ENCODE results near the gene CROCC2.

Gene CROCC2

DNA sequence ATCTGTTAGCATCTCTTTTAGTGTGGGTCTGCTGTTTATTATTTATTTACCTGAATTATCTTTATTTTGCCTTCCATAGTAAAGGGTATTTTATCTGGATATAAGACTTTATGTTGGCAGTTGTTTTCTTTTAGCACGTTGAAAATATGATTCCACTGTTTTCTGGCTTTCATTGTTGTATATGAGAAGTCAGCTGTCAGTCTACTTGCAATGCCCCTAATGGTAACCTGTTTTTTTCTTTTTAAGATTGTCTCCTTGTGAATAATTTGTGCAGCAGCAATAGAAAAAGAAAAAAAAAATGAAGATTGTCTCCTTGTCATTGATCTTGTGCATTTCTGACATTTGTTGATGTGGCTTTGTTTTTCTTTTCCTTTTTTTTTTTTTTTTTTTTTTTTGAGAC, 119.5 kb downstream of the CROCC2 start:
- no peak for DNase-seq

GRCh38 chr2:241029599-241030332, 123.6 kb downstream of the CROCC2 start:
- DNase-seq = no peak

DNA sequence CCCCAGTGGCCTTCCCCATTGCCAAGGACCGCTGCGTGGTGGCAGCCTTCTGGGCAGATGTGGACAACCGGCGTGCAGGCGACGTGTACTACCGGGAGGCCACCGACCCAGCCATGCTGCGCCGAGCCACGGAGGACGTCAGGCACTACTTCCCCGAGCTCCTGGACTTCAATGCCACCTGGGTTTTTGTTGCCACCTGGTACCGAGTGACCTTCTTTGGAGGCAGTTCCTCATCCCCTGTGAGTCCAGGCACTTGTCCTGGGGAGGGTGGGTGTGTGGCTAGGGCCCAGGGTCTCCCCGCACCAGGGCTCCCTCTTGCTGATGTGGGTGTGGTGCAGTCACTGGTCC, 124.2 kb downstream of the CROCC2 start:
- no peak for DNase-seq

DNA sequence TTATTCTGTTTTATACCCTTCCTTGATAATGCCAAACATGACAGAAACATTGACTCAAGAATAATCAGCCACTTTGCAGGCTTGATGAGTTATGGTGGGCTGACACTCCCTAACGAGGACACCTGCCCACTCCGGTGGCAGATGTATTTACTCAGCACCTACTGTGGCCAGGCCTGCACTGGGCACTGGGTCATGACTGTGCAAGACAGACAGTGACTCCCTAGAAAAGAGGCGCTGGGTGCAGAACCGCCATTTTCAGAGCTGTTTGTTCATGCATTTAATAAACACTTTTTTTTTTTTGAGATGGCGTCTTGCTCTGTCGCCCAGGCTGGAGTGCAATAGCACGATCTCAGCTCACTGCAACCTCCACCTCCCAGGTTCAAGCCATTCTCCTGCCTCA, 124.7 kb downstream of the CROCC2 start:
- DNase-seq = no peak

DNA sequence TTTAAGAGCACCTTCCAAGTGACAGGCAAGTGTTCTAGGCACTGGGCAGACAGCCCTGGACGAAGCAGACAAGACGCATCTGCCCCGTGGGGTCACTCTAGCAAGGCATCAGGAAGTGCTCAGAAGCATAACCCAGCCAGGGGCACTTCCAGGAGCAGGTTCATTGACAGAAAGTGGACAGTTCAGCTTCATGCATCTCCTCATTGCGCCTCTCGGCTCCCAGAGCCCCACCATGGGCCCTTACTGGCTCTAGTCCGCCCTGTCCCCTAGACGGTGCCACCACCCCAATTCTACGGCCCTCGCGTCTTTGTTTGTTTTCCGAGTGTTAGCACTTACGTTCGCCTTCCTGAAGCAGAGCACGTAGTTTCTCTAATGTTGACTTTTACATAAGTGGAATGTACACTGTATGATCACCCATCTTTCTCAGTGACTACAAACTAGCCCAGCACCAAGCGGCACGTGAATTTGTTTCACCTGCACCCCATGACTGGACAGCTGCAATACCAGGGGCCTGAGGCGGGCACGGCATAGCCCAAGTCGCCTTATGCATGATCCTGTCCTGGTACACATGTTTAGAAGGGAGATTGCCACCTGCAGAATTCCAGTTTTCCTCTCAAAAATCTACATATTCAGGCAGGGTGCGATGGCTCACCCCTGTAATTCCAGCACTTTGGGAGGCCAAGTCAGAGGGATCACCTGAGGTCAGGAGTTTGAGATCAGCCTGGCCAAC, 125.5 kb downstream of the CROCC2 start:
- no peak for DNase-seq

DNA sequence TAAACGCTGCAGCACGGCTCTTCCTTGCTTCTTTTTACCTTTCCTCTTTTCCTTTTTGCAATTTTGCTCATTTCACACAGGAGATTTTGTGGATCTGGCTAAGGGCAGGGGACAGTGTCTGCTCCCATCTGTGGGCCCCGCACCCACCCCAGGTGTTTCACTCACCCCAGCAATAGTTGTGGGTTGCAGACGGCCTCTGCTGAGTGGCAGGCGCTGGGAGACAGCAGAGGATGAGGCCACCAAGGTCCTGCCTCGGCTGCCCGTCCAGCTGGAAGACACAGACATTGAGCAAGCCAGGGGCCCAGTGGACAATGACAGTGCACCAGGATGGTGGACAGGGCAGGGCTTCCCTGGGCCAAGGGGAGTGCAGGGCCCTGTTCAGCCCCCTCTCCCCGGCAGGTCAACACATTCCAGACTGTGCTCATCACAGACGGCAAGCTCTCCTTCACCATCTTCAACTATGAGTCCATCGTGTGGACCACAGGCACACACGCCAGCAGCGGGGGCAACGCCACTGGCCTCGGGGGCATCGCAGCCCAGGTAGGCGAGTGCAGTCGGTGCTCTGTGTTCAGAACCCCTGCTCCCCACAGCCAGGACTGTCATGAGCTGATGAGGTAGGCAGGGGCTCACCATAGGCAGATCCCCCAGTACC, 127.3 kb downstream of the CROCC2 start:
- DNase-seq = no peak

DNA sequence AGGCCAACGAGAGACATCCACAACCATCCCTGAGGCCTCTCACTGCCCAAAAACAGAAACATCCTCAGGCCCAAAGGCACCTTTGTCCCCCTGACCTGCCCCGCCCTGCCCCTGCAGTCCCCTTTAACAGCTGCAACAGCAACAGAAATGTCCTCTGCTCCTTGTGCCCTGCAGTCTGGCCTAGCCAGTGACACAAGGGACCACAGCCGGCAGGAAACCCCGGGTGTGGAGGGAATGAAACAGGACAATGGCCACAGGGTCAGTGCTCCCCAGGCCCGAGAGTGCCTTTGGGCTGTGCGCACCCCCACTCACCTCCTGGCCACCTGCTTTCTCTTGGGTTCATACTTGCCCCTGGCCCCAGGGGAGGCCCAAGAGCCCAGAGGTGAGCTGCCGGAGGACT, 127.9 kb downstream of the CROCC2 start:
- no peak for DNase-seq

- DNase-seq = no peak
These were observed 128.5 kb downstream of the CROCC2 start for GRCh38 chr2:241034490-241035141.

DNA sequence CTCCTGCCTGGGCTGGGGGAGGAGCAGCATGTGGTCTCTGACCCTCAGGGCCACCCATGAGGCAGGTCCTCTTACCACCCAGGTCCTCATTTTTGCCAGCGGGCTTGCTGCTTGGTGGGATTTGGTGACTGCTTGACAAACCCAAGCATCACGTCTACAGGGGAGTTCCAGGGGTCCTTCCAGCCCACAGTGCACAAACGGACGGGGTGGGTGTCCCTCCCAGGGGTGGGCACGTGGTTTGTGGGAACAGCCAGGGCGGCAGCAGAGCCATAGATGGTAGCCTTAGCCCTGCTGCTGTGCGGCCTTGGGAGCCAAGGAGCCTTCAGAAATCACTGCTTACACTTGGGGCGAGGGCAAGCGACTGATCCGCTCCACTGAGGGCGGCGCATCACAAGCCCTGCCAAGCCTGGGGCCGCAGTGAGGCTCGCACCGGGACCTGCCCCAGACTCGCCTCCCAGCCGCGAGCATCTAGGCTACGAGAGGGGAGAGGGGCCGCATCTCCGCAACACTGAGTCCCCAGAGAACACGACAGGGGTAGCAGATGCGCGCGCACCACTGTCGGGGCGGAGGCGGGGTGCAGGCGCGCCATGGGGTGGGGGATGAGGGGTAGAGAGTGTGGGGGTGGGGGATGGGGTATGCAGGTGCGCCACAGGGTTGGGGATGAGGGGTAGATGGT, 129.1 kb downstream of the CROCC2 start:
- DNase-seq = no peak

DNA sequence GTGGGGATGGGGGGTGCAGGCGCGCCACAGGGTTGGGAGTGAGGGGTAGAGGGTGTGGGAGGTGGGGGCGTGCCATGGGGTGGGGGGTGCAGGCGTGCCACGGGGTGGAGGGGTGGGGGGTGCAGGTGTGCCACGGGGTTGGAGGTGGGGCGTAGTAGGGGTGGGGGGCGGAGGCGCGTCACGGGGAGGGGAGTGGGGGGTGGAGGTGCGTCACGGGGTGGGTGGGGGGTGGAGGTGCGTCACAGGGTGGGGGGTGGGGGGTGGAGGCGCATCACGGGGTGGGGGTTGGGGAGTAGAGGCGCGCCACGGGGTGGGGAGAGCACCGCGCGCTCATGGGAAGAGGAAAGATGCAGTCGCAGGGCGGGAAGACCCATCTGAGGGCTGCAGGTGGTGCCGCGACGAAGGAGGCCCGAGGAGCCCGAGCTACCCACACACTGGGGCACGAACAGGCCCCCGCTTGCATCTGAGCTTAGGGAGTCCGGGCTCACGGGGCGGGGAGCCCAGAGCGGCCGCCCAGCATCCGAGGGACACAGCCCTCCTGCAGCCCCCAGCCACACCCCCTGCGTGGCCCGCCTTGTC, 129.8 kb downstream of the CROCC2 start:
- DNase-seq = no peak

DNA sequence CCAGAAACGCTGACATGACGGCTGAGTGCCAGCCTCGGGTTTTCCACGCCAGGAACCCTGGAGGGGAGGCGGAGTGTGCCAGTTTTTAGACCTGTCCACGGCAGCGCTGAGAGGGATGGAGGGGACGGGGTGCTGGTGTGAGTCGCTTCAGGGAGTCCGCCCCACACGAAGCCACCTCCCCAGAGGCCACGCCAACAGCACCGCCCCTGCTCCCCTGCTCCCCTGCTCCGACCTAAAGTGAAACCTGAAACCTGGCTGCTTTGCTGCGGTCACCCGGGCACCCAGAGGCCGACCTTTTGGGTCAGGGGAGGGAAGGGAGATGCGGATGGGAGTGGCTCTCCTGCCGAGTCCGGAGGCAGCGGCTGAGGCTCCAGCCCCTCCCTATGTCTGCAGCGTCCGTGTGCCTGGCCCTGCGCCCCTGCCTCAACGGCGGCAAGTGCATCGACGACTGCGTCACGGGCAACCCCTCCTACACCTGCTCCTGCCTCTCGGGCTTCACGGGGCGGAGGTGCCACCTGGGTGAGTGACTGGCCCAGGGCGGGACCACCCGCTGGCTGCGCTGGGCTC, 130.3 kb downstream of the CROCC2 start:
- no peak for DNase-seq

DNA sequence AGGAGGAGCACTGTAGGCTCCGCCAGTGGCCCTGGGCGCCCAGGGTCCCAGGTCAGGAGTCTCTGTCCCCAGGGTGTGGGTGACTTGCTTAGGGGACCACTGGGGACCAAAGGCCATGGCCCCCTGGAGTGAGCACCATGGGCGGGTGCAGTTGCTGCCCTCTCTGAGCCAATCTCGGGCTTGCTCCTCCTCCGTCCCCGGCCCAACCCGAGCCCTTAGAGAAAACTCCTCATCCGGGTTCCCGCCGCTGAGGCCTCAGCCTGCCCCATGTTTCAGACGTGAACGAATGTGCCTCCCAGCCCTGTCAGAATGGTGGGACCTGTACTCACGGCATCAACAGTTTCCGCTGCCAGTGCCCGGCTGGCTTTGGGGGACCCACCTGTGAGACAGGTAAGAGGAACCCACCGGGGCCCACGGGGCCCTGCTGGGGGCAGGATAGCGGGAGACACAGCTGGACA, 130.9 kb downstream of the CROCC2 start:
- DNase-seq = no peak

DNA sequence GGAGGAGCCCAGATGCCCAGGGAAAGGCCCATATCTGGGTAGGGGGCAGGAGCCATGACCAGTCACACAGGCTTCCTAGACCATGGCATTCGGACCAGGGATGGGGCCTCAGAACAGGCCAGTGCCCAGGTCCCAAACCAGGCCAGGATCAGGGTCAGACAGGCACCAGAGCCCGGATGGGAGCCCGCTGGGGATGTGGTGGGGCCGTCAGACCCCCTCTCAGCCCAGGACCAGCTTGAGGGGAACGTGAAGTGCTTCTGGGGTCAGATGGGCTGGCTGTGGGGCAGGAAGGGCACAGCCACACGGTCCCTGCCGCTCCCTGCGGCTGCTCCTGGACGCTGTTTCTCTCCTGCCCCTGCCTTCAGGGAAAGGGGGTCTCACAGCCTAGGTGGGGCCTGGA, 131.4 kb downstream of the CROCC2 start:
- DNase-seq = no peak

DNA sequence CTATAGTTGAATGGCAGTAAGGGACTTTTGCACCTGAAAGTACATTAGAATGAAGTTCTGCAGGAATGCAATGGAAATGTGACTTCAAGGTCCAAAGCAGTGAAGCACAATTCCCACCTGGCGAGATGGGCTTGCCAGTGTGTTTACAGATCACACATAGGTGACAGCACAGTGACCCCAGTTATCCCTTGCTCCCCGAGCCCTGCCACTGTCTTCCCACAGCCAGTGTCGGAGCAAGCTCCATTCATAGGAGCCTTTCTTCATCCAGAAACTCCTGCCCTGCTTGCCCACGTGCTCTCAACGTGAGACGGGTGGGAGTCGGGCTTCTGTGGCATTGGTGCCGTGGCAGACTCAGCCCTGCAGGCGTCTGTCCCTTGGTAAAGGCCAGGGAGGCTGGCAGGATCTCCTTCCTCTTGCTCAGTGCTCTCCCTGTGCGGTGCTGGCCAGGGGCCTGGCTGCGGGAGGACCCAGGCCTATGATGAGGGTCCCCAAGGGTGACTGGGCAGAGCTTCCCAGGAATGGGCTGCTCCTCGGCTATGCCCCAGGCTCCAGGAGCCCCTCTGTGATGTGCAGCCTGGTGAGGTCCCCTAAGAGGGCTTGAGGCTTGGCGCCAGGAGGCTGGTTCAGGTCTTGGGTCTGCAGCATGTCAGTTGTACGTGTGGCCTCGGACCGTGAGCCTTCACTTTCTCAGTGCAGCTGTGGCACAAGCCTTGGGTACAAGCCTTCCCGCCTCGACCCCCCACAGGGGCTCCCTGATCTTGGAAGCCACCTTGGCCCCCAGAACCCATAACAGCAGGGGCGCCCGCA, 132.4 kb downstream of the CROCC2 start:
- DNase-seq = no peak

GRCh38 chr2:241039416-241039815, 133.3 kb downstream of the CROCC2 start:
- DNase-seq = no peak

GRCh38 chr2:241040081-241040803, 134.1 kb downstream of the CROCC2 start:
- no peak for DNase-seq

DNA sequence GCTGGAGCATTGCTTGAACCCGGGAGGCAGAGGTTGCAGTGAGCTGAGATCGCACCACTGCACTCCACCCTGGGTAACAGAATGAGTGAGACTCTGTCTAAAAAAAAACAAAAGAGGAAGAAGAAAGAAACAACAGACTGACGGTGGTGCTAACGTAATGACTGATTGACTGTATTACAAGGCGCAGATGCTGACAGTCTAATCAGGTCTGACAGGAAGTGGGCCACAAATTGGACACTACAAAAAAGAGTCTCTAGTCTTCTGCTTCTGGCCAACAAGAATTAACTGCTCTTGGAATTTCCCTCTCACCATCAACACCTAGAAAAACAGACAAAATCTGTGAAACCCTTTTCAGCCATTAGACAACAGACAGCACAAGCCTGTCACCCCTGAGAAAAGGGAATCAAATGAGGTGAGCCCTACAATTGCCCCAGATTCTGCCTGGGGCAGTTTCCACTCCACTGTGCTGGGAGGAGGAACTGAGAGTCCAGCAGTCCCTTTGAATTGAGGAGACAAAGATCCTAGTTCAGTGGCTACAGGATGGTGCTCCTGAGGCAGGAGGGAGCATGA, 135.5 kb downstream of the CROCC2 start:
- no peak for DNase-seq
